ENCODE results near the gene CD2BP2.
A peak's percentile ranks its signal among the peaks of the same experiment; 100 is the strongest.

CD2BP2 gene

DNA sequence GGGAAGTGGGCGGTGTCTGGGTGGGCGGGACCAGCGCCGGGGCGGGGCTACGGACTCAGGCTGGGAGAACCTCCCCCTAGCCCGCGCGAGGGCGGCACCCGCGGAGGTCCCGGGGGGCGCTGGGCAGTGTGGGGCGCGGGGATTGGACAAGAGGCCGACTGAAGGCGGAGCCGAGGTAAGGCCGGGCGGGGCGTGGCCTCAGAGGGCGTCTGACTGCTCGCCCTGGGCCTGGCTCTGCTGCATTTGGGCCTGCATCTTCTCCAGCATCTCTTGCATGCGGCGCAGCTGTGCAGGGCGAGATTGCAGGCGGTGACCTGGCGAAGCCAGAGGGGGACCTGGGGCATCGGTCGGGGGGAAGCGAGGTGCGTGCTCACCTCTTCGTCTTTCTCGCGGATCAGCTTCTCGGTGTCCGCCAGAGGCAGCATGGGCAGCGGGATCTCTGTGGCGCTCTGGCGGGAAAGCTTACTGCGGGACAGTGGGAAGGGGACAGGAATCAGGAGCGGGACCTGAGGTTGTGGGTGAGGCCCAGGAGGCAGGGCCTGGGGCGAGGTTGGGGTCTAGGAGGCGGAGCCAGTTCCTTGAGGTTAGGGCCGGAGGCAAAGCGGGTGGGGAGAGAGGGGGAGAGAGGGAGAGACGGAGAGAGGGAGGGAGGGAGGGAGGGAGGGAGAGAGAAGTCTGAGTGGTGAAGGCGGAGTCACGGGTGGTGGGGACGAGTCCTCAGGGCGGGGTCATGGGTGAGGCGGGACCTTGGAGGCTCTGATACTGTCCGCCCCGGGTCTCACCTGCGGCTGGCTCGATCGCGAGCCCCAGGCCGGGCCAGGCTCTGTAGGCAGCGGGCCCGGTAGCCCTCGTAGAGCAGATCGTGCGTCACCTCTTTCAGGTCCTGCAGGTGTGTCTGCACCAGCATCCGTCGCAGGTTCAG, 23.4 kb upstream of the CD2BP2 start:
- peak; percentile 98 to 100 (median 99) for DNase-seq

GRCh38 chr16:30377812-30378235, 22.7 kb upstream of the CD2BP2 start:
- peak; percentile 65 to 83 (median 73) for DNase-seq

DNA sequence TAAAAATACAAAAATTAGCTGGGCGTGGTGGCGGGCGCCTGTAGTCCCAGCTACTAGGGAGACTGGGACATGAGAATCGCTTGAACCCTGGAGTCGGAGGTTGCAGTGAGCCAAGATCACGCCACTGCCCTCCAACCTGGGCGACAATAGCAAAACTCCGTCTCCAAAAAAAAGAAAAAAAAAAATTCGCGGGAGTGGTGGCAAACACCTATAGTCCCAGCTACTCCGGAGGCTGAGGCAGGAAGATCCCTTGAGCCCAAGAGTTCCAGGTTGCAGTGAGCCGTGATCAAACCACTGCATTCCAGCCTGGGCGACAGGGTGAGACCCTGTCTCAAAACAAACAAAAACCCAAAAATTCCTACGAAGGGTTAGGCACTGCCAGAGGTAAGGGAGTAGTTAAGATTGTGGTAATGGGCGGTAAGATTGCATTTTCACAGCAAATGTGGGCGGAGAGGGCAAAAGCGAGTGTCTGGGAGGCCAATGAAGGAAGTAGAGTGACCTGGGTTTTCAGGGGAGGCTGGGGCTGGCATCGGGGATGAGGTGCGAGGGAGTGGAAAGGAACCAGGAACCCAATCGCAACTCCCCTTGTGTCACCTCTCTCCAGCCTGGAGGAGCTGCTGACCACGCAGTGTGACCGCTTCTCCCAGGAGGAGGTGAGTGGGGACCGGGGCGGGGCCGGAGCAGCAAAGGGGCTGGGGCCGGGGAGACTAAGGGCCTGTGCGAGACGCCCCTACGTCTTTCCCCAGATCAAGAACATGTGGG, 22.1 kb upstream of the CD2BP2 start:
- DNase-seq, result peak in 1 of 3 donors; percentile 54

GRCh38 chr16:30376461-30376902, 21.4 kb upstream of the CD2BP2 start:
- DNase-seq, result no peak

- no peak for DNase-seq
Observed at GRCh38 chr16:30375864-30376263, 20.8 kb upstream of the CD2BP2 start.

DNA sequence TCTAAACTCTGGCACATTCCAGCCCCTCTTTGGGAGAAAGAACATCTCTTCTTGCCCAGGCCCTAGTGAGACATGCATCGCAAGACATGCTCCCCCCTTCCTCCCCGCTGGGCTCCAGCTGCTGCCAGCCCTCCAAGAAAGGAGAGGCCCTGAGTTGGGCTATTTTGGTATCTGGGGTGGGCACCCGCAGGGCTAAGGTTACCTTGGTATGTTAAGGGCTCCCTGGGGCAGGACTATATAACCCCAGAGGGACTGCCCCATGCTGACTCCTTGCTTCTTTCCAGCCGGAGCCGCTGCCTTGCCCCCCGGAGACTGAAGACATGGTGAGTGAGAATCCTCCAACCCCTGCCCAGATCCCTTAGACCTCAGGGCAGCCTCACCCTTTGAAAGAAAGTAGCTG, 19.4 kb upstream of the CD2BP2 start, which contains the start of gene MYL11:
Gene MYL11 (plus strand): TSS at position 265 of the 400 bp plus-strand sequence. CDS start 56 bp downstream, at position 321.
- DNase-seq, result no peak

DNA sequence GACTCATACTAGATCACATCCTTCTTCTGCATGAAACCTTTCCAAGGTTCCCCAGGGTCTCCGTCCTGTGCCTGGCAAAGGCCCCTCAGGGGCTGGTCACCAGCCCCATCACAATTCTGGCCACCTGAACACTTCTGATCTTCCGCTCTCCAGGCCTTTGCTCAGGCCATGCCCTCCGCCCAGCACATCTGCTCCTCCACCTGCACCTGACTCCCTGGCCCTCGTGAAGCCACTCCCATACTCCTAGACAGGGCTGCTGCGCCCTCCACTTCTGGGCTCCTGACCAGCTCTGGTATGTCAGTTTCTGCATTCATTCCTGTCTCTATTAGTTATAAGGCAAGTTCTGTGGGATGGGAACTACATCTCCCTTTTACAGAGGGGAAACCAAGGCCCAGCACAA, 17.6 kb upstream of the CD2BP2 start:
- DNase-seq, result no peak

DNA sequence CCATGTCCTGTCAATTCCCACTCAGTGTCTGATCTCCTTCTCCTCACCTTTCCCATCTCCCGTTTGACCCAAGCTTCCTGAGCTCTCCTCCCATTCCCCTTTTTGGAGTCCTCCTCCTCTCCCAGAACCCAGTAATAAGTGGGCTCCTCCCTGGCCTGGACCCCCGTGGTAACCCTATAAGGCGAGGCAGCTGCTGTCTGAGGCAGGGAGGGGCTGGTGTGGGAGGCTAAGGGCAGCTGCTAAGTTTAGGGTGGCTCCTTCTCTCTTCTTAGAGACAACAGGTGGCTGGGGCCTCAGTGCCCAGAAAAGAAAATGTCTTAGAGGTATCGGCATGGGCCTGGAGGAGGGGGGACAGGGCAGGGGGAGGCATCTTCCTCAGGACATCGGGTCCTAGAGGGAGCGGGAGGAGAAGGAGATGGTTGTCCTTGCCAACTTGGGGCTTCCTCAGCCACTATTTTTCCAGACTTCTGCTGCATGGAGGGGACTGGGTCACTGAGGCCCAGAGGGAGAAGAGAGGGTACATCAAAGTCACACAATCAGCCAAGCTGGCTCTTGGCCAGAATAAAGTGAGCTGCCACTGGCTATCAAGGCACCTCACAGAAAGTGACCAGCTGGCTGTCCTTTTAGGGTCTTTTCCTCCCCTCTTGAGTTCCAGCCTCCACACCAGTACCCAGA, 17.1 kb upstream of the CD2BP2 start:
- DNase-seq, result no peak

DNA sequence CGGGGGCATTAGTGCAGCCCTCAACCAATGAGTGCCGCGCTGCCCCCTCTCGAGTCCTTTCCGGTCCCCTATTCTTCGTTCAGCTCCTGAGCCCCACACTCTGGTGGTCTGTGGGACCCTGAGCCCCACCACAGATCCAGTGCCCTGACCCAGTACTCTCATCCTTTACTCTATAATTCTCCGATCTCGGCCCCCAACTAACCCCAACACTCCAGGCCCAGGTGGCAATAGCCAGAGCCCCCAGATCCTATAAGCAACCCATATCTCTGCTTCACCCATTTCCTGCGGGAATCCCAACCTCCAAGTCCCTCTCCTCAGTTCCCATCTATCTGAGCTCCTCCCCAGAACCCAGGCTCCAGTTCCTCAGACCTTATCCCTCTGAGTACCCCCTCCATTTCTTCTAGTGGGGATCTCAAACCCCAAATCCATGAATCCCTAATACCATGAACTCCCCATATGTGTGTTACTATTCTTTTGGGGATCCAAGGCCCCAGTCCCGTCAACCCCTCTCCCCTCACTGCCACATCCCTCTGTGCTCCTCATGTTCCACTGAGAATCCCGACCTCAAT, 16.2 kb upstream of the CD2BP2 start:
- no peak for DNase-seq

DNA sequence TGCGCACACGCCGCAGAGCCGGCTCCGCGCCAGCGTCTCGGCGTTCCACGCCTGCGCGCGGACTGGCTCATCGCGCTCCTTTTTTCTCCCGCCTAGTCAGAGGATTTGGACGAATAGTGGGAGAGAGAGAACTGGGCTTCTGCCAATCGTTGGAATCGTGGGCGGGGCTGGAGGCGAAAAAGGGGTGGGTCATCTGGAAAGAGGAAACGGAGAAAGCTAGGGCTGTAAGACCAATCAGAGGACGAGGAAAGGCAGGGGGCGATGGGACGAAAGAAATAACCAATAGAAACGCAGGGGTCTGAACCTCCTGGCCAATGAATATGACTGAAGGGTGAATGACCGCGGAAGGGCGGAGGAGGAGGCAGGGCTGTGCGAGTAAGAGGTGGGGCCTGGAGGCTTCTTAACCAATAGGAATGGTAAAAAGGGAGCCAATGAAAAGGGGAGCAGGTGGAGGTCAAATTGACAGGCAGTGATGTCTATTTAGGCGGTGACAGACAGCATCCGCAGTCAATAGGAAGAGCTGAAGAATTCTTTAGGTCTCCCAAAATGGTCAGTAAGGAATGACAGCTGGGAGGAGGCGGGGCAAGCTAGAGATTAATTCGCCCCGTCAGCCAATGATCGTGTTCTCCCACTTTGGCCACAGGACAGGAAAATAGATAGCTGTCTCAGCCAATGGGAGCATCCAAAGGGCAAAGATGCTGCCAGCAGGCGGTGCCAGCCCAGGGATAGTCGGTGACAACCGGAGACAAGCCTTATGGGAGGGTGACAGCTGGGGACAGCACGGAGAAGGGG, 15.5 kb upstream of the CD2BP2 start, which contains the start of gene TBC1D10B:
Gene TBC1D10B (minus strand): TSS at position 39 of the 792 bp plus-strand sequence. CDS start 311 bp downstream, outside the sequence.
- peak; percentile 99 to 100 (median 100) for DNase-seq

GRCh38 chr16:30369938-30370455, 14.9 kb upstream of the CD2BP2 start:
- DNase-seq, result no peak

GRCh38 chr16:30369091-30369937, 14.2 kb upstream of the CD2BP2 start:
- peak; percentile 14 to 47 (median 25) for DNase-seq

GRCh38 chr16:30368792-30369090, 13.6 kb upstream of the CD2BP2 start:
- DNase-seq, result peak in 2 of 3 donors; percentile 26 to 28

DNA sequence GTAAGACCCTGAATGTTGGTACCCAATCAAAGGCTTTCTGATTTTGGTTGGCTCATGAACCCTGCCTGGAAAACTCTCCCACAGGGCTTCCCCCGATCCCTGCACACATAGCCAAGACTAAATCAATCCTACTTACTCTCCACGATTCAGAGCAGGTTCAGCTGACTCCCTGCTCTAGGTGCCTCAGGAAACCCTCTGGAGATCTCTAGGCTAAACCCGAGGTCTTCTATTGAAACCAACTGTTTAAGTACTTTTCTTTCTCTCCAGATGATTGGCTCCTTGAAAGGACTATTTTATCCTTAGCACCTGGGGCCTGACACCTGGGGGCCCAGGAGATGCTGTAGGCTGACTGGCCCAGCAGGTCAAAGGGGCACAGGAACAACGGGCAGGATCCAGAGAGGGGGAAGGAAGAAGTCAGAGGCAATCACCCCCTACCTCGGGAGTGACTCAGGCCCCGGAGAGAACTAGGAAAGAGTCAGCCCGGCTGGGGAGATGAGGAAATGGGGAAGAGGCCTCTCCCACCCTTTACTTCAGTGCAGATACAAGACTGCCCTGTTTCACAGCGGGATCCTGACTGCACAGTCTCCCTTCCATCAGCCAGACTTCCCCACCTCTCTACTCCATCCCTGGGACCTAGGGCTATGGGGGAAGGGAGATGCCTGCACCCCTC, 13.1 kb upstream of the CD2BP2 start:
- DNase-seq, result peak; percentile 87 to 89 (median 88)

DNA sequence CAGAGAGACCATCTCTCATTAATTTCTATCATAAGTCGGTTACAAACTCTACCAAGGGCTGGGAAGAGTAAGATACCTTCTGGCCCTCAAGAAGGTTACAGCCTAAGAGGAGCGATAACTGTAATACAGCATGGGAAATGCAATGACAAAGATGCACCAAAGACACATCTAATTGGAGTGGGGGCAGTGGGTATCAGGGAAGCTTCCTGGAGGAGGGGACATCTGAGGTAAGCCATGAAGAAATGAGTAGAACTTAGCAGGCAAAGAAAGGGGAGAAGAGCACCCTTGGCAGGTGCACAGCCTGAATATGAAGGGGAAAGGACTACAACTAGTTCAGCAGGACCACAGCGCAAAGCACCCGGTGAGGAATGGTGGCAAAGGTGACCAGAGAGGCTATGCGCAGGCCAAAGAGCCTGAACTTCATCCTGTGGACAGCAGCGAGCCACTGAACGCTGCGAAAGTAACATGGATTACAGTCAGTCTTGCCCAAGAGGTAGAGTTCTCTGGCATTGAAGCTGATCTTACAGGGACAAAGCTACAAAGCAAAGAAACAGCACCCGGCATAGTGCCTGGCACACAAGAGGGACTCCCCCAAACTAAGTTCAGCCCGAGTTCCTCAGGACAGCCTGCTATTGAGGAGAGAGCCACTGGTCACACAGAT, 12.4 kb upstream of the CD2BP2 start:
- no peak for DNase-seq

GRCh38 chr16:30366511-30366910, 11.4 kb upstream of the CD2BP2 start:
- DNase-seq, result no peak

DNA sequence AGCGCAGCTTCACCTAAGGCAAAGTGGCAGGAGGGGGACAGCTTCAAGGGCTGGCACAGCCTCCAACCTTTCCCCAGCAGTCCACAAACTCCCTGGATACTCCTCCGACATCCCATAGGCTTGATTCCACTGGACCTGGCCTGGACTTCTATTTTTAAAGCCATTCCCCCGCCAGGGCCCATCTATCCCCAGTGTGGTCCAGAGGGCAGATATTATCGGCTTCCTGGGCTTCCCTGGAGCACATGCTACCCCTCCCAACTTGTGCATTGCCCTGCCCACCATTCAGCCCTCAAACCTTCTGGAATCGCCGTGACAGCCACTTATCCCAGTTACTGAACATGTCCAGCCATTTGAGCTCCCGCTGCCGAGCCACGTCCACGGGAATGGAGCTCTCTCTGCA, 10.1 kb upstream of the CD2BP2 start:
- no peak for DNase-seq

GRCh38 chr16:30361180-30361579, 6.1 kb upstream of the CD2BP2 start:
- no peak for DNase-seq

DNA sequence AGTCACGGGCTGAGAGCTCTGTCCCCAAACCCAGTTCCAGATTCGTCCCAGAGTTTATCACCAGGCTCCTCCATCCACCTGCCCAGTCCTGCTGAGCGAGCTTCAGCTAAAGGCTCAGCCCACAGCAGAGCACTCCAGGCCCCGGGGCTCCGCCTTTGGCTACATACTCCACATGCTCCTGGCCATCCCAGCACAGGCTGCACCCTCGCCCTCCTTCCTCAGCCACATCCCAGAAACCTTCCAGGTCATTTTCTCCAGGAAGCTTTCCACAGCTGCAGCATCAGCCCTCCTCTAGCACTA, 4.7 kb upstream of the CD2BP2 start:
- no peak for DNase-seq

All from suppressor macrophage treated with lipopolysaccharide for 1 hour (primary cell).